DMS53 treated with DMSO at 0.1 percent for 48 hours (cell line): ENCODE measurements around the gene GPC1.

Experiments
- DNase-seq: peaks from one replicate; lab custom pipeline; 2025; ENCODE audit not compliant: unreplicated experiment; lab: John Stamatoyannopoulos, UW

Gene GPC1

GRCh38 chr2:240440704-240441320 is 5.3 kb downstream of the GPC1 start:
- no peak for DNase-seq

- DNase-seq = no peak
These were observed 6.0 kb downstream of the GPC1 start for GRCh38 chr2:240441326-240441992.

GRCh38 chr2:240441993-240442411 is 6.5 kb downstream of the GPC1 start:
- no peak for DNase-seq

- no peak for DNase-seq
These were observed 7.6 kb downstream of the GPC1 start for GRCh38 chr2:240442891-240443715.

- no peak for DNase-seq
These were observed 8.4 kb downstream of the GPC1 start for GRCh38 chr2:240443891-240444301.

GRCh38 chr2:240444464-240444863 is 9.0 kb downstream of the GPC1 start:
- no peak for DNase-seq

- no peak for DNase-seq
These were observed 10.6 kb downstream of the GPC1 start for GRCh38 chr2:240445961-240446663.

GRCh38 chr2:240446664-240447175 is 11.3 kb downstream of the GPC1 start:
- DNase-seq = no peak

- no peak for DNase-seq
These were observed 11.9 kb downstream of the GPC1 start for GRCh38 chr2:240447331-240447730.

GRCh38 chr2:240447934-240448333 is 12.5 kb downstream of the GPC1 start:
- DNase-seq = no peak

GRCh38 chr2:240448387-240449274 is 13.2 kb downstream of the GPC1 start:
- no peak for DNase-seq

GRCh38 chr2:240449764-240450531 is 14.5 kb downstream of the GPC1 start:
- no peak for DNase-seq

- no peak for DNase-seq
These were observed 15.2 kb downstream of the GPC1 start for GRCh38 chr2:240450532-240451107.

- DNase-seq = no peak
These were observed 15.7 kb downstream of the GPC1 start for GRCh38 chr2:240451108-240451611.

- DNase-seq = no peak
These were observed 16.5 kb downstream of the GPC1 start for GRCh38 chr2:240451791-240452461.

GRCh38 chr2:240452462-240453256 is 17.2 kb downstream of the GPC1 start:
- peak; percentile 34 for DNase-seq

- DNase-seq = no peak
These were observed 18.1 kb downstream of the GPC1 start for GRCh38 chr2:240453461-240454105.
